K562 (cell line): Measurements from ENCODE around the gene GABBR1. TPM values are rescaled to one million over a fixed set of nuclear protein-coding genes. Genes with fewer than 3 reads are reported as not detected.

Experiments used
- ATAC-seq: fragments of 200-7000 bp; cut with Tn5 transposase; 3 replicates; pipeline ENCODE4 v1.9.1; 2020; ENCODE audit warnings: moderate library complexity
- BruUV-seq: library from RNA; stranded (reverse); fragments of 400-500 nt; replicated peaks from 2 replicates; lab custom pipeline; 2021; lab: Mats Ljungman, UMichigan
- CTCF ChIA-PET: fragments of 300-600 bp; formaldehyde crosslinking; extraction: SDS; loops from one replicate; lab custom pipeline; 2021; ENCODE audit warnings: low intra/inter-chr PET ratio; lab: Yijun Ruan, JAX
- POLR2A ChIA-PET: fragments of 300-600, 350-650 bp; sonication (Branson Sonifier 250); formaldehyde crosslinking; extraction: SDS; loops from one replicate; lab custom pipeline; 2021; ENCODE audit warnings: antibody characterized with exemption, inconsistent platforms; lab: Yijun Ruan, JAX
- DNase-seq, 4 experiments: peaks; one replicate each; pipeline versions ENCODE4 v3.0.0 to v3.0.0-alpha.2; 2011 to 2018; ENCODE audit warnings: low spot score in 3 of 4, mixed read lengths in 3 of 4; ENCODE audit errors: extremely low read depth in 1 of 4
- FAIRE-seq: peaks from 2 replicates; lab custom pipeline; 2011; peaks lifted over from hg19 to GRCh38; lab: Jason Lieb, UNC
- H2AFZ ChIP-seq: 2 replicates; pipeline ENCODE4 v1.6.0; 2011; ENCODE audit warnings: low read depth, low read length, control low read depth, inconsistent platforms
- H3K27ac ChIP-seq: fragments of 200-600 bp; 3 replicates; pipeline ENCODE4 v1.8.0; 2011; ENCODE audit warnings: low read depth, mild to moderate bottlenecking, control low read depth, inconsistent platforms, low read length, moderate library complexity, mixed read lengths; ENCODE audit errors: extremely low read depth
- H3K27me3 ChIP-seq, 2 experiments: fragments of 300-600 bp in 1 of 2; 2 replicates in 1 of 2; 3 replicates in 1 of 2; pipeline versions ENCODE4 v1.6.0 to v1.8.0; 2011; ENCODE audit warnings: inconsistent platforms in 2 of 2, low read length in 2 of 2, mild to moderate bottlenecking in 1 of 2, mixed read lengths in 1 of 2, moderate library complexity in 1 of 2; ENCODE audit not compliant: control insufficient read depth in 2 of 2, insufficient read depth in 2 of 2
- H3K36me3 ChIP-seq: fragments of 300-600 bp; 3 replicates; pipeline ENCODE4 v1.8.0; 2011; ENCODE audit warnings: mild to moderate bottlenecking, low read length, inconsistent platforms; ENCODE audit not compliant: control insufficient read depth, insufficient read depth
- H3K4me1 ChIP-seq, 2 experiments: fragments of 200-600 bp in 1 of 2; replicated peaks in 1 of 2; 2 replicates in 1 of 2; 3 replicates in 1 of 2; pipeline versions ENCODE4 v1.5.1 to v1.8.0; 2011; ENCODE audit warnings: inconsistent platforms in 2 of 2, low read length in 2 of 2, mild to moderate bottlenecking in 1 of 2, mixed read lengths in 1 of 2, moderate library complexity in 1 of 2; ENCODE audit not compliant: control insufficient read depth in 2 of 2, insufficient read depth in 2 of 2
- H3K4me2 ChIP-seq: 2 replicates; pipeline ENCODE4 v1.6.1; 2011; ENCODE audit warnings: low read length, control low read depth, inconsistent platforms, mixed read lengths; ENCODE audit not compliant: insufficient read depth
- H3K4me3 ChIP-seq: fragments of 200-600 bp; sonication (generic), shearing (Covaris generic); 2 replicates; pipeline ENCODE4 v1.5.1; 2016; ENCODE audit warnings: control low read depth, inconsistent platforms
- H3K79me2 ChIP-seq: fragments of 200-600 bp; 3 replicates; pipeline ENCODE4 v1.8.0; 2011; ENCODE audit warnings: low read length, inconsistent platforms; ENCODE audit not compliant: control insufficient read depth, insufficient read depth
- H3K9ac ChIP-seq, 2 experiments: 2 replicates each; pipeline versions ENCODE4 v1.6.0 to v1.6.1; 2011; ENCODE audit warnings: low read depth in 2 of 2, low read length in 2 of 2, control low read depth in 1 of 2, inconsistent platforms in 1 of 2, mild to moderate bottlenecking in 1 of 2, mixed read lengths in 1 of 2; ENCODE audit not compliant: insufficient read depth in 1 of 2
- H3K9me1 ChIP-seq: one replicate; pipeline ENCODE4 v1.6.0; 2011; ENCODE audit warnings: inconsistent platforms, mild to moderate bottlenecking, low read length, moderate library complexity; ENCODE audit not compliant: control insufficient read depth, insufficient read depth
- H3K9me3 ChIP-seq: replicated peaks from 2 replicates; pipeline ENCODE4 v1.5.1; 2011; ENCODE audit warnings: low read depth, low read length, inconsistent platforms; ENCODE audit not compliant: control insufficient read depth, insufficient read depth
- H4K20me1 ChIP-seq: replicated peaks from 2 replicates; pipeline ENCODE4 v1.6.1; 2011; ENCODE audit warnings: low read length, inconsistent platforms, mixed read lengths; ENCODE audit not compliant: control insufficient read depth, insufficient read depth
- EHMT2 ChIP-seq: fragments of 450-650 bp; IDR thresholded peaks from 2 replicates; pipeline ENCODE4 v1.6.1; 2018; ENCODE audit warnings: antibody characterized with exemption
- HDAC6 ChIP-seq: IDR thresholded peaks from 2 replicates; pipeline ENCODE4 v1.6.1; 2012; ENCODE audit warnings: low read depth, mild to moderate bottlenecking, control low read depth, inconsistent platforms, low read length, moderate library complexity
- MBD1 ChIP-seq: fragments of 250-450 bp; sonication (Bioruptor Pico); IDR thresholded peaks from 2 replicates; pipeline ENCODE4 v1.8.0; 2022; ENCODE audit warnings: inconsistent platforms
- NR2C1 ChIP-seq, 2 experiments: fragments of 450-650 bp; IDR thresholded peaks; 2 replicates each; pipeline ENCODE4 v1.6.1; 2017; ENCODE audit warnings: mild to moderate bottlenecking in 2 of 2, antibody characterized with exemption in 1 of 2, inconsistent platforms in 1 of 2, missing compliant biosample characterization in 1 of 2, missing genetic modification characterization in 1 of 2
- REST ChIP-seq, 2 experiments: fragments of 450-650 bp; formaldehyde crosslinking in 1 of 2; IDR thresholded peaks; 2 replicates each; pipeline versions ENCODE4 v1.4.0 to v1.6.1; 2014 to 2020; ENCODE audit warnings: mild to moderate bottlenecking in 2 of 2, borderline replicate concordance in 1 of 2, low read depth in 1 of 2
- SETDB1 ChIP-seq: IDR thresholded peaks from one replicate; pipeline ENCODE4 v1.6.1; 2012; ENCODE audit warnings: low read length, control low read depth, inconsistent platforms
- TCFL5 ChIP-seq: fragments of 250-450 bp; sonication (Bioruptor Pico); conservative IDR thresholded peaks from 2 replicates; pipeline ENCODE4 v1.6.1; 2021; ENCODE audit warnings: mild to moderate bottlenecking, moderate library complexity, matching md5 sums
- ZBTB33 ChIP-seq: sonication (generic); formaldehyde crosslinking; IDR thresholded peaks from 2 replicates; pipeline ENCODE4 v1.8.1; 2023; ENCODE audit warnings: mild to moderate bottlenecking, missing genetic modification reagents
- ZNF76 ChIP-seq: fragments of 250-450 bp; sonication (Bioruptor Pico); IDR thresholded peaks from 2 replicates; pipeline ENCODE4 v1.4.0; 2020; ENCODE audit warnings: mild to moderate bottlenecking, moderate library complexity, borderline replicate concordance
- WGBS: fragments of 100-300 bp; shearing (Covaris generic); methylation state at CpG from one replicate; pipeline ENCODE4 v1.1.6; 2016; ENCODE audit warnings: low coverage, mixed read lengths; ENCODE audit not compliant: insufficient coverage; ENCODE audit errors: missing lambda C conversion rate; 5-methylcytosine and 5-hydroxymethylcytosine counted together
- in situ Hi-C: fragments of 300-500 bp; cut with MboI; formaldehyde crosslinking; loops from 4 replicates; pipeline ENCODE4 v1.15.0; 2018; ENCODE audit warnings: inconsistent platforms, mixed read lengths
- intact Hi-C: fragments of 100-400 bp; cut with micrococcal nuclease; formaldehyde crosslinking; loops from 2 replicates; pipeline ENCODE4 v1.14.2; 2022
- polyA plus RNA-seq, 8 experiments: library from polyadenylated mRNA; depleted of rRNA in 4 of 8; stranded (reverse) in 5 of 8; unstranded in 3 of 8; fragments of >200 nt; fragmentation: Nextera tagmentation in 2 of 8; fragmentation: Illumina TruSeq in 1 of 8; extraction: Ambion mirVana in 2 of 8; extraction: Trizol in 1 of 8; gene quantifications; 2 replicates each; pipeline versions ENCODE4 v1.2.1 to v1.2.3, GENCODE V29; 2011 to 2014; ENCODE audit warnings: inconsistent platforms in 1 of 8, missing spikeins in 1 of 8
- total RNA-seq, 7 experiments: library from RNA; depleted of rRNA in 6 of 7; stranded (reverse); fragments of >200 nt in 6 of 7; fragmentation: Illumina TruSeq in 2 of 7; extraction: Trizol in 2 of 7; gene quantifications; 2 replicates each; pipeline versions ENCODE4 v1.2.1 to v1.2.3, GENCODE V29; 2011 to 2021; ENCODE audit warnings: low replicate concordance in 1 of 7

GABBR1 gene
- total and polyA plus RNA-seq, 9 of the 15 experiments (the other 6 are each of a cell fraction or from before 2014, with no cell fraction given), result 2.2 to 48.3 (median 20.8) TPM

GRCh38 chr6:29537714-29538403, 95.1 kb downstream of the GABBR1 start:
- no peak overlapping the region for H3K4me2 ChIP-seq
- H3K36me3 ChIP-seq, result no peaks in the 10 kb centered on the region
- H2AFZ ChIP-seq, result no peak overlapping the region
- peaks cover 0 to 20% of the 10 kb centered on the region in 2 experiments; a peak in 2 of 5 replicates for H3K27me3 ChIP-seq
- in situ Hi-C loops (no loop called here), intact Hi-C loops (no loop called here)
- no peak overlapping the region for H3K27ac ChIP-seq
- no peaks in the 10 kb centered on the region for H3K9me3 ChIP-seq
- WGBS, result 2% methylated on average over 4 of the region's 4 CpGs
- BruUV-seq, result no TSS peak
- DNase-seq (no peak), FAIRE-seq (no peak), ATAC-seq (no peak)
- H3K4me1 ChIP-seq, result no peaks in the 10 kb centered on the region
- no peak overlapping the region for H3K4me3 ChIP-seq
- ChIA-PET CTCF (no interaction called here), POLR2A (interaction anchor here (0.7 to 0.8 kb wide), 2 partner anchors 11 to 690 kb away, joined by 3 read pairs; no protein-coding TSS in a partner anchor)
- H3K9me1 ChIP-seq, result no peaks in the 10 kb centered on the region
- no peak overlapping the region for H3K9ac ChIP-seq
- H3K79me2 ChIP-seq, result no peaks in the 10 kb centered on the region
- H4K20me1 ChIP-seq, result no peaks in the 10 kb centered on the region
- TF ChIP-seq ZBTB33 (no peak), TCFL5 (no peak), MBD1 (CRISPR knock-in tag) (no peak), HDAC6 (no peak), SETDB1 (no peak), ZNF76 (CRISPR knock-in tag) (no peak), EHMT2 (peak; percentile 80), NR2C1 (IDR thresholded peaks at IDR 0.05) (peak; percentile 39; the same call in 1 of the 2 replicates), NR2C1 (tag; IDR thresholded peaks at IDR 0.05) (peak; percentile 53; the same call in 1 of the 2 replicates), REST (IDR thresholded peaks at IDR 0.05; ENCODE audit: borderline replicate concordance) (peak; percentile 92), REST (CRISPR knock-in tag; IDR thresholded peaks at IDR 0.05; ENCODE audit: low read depth) (peak; percentile 80)
